NCI-H128 (cell line): ENCODE measurements around the gene MLN.
"Not testable (repeated sequence)": the region's sequence is repeated elsewhere in the genome, so short reads cannot be mapped to it uniquely, and the experiment has no call there.

Source experiments
- DNase-seq: peaks from one replicate; lab custom pipeline; 2025; ENCODE audit not compliant: unreplicated experiment; lab: John Stamatoyannopoulos, UW

The MLN gene

GRCh38 chr6:33836806-33837469 lies 33.1 kb upstream of the MLN start:
- DNase-seq, result no peak

- DNase-seq, result no peak
Measured at GRCh38 chr6:33834401-33835392, 30.9 kb upstream of the MLN start.

GRCh38 chr6:33833599-33833998 lies 29.8 kb upstream of the MLN start:
- no peak for DNase-seq

GRCh38 chr6:33832831-33833230 lies 29.0 kb upstream of the MLN start:
- not testable (repeated sequence) for DNase-seq

GRCh38 chr6:33831725-33832124 lies 27.9 kb upstream of the MLN start:
- not testable (repeated sequence) for DNase-seq

GRCh38 chr6:33830635-33831240 lies 26.9 kb upstream of the MLN start:
- DNase-seq, result no peak

GRCh38 chr6:33828764-33829731 lies 25.2 kb upstream of the MLN start:
- no peak for DNase-seq

GRCh38 chr6:33828452-33828763 lies 24.6 kb upstream of the MLN start:
- DNase-seq, result no peak

- DNase-seq, result no peak
Measured at GRCh38 chr6:33827546-33828451, 24.0 kb upstream of the MLN start.

- DNase-seq, result no peak
Measured at GRCh38 chr6:33826537-33826936, 22.7 kb upstream of the MLN start.

- no peak for DNase-seq
Measured at GRCh38 chr6:33824461-33825154, 20.8 kb upstream of the MLN start.

GRCh38 chr6:33823806-33824205 lies 20.0 kb upstream of the MLN start:
- no peak for DNase-seq

- DNase-seq, result no peak
Measured at GRCh38 chr6:33822575-33823395, 19.0 kb upstream of the MLN start.

- DNase-seq, result no peak
Measured at GRCh38 chr6:33820784-33821520, 17.1 kb upstream of the MLN start.

- no peak for DNase-seq
Measured at GRCh38 chr6:33820243-33820642, 16.4 kb upstream of the MLN start.

GRCh38 chr6:33819021-33819420 lies 15.2 kb upstream of the MLN start:
- DNase-seq, result no peak

- no peak for DNase-seq
Measured at GRCh38 chr6:33818293-33818692, 14.5 kb upstream of the MLN start.

GRCh38 chr6:33817489-33817888 lies 13.7 kb upstream of the MLN start:
- DNase-seq, result no peak
